Activated CD4-positive, alpha-beta T cell treated with anti-CD3 and anti-CD28 coated beads, Interleukin-2, amount 10 ng/mL, durations not matched to agents 7 days and 5 days (primary cell): ENCODE data around the gene PPP4R2. TPM values are rescaled to one million over a fixed set of nuclear protein-coding genes. Genes with fewer than 3 reads are reported as not detected.
A peak's percentile ranks its signal among the peaks of the same experiment; 100 is the strongest.
"Not testable (repeated sequence)": the region's sequence is repeated elsewhere in the genome, so short reads cannot be mapped to it uniquely, and the experiment has no call there.

Experiments
- CTCF ChIA-PET: fragments of 350-600 bp; sonication (Branson Sonifier 250); formaldehyde crosslinking; loops from one replicate; lab custom pipeline; 2021; ENCODE audit warnings: antibody characterized with exemption; lab: Charles Lee
- POLR2A ChIA-PET: fragments of 350-600 bp; sonication (Branson Sonifier 250); formaldehyde crosslinking; loops from one replicate; lab custom pipeline; 2021; ENCODE audit warnings: antibody characterized with exemption; lab: Charles Lee
- DNase-seq: peaks from one replicate; pipeline ENCODE4 v3.0.0-alpha.2; 2020
- H3K27ac Mint-ChIP-seq: one replicate; pipeline ENCODE4 v1.8.0; 2021; ENCODE audit warnings: mild to moderate bottlenecking, moderate library complexity, mixed read lengths
- H3K27me3 Mint-ChIP-seq: one replicate; pipeline ENCODE4 v1.8.0; 2021; ENCODE audit warnings: mixed read lengths
- H3K36me3 Mint-ChIP-seq: one replicate; pipeline ENCODE4 v1.8.0; 2021; ENCODE audit warnings: low read depth, mixed read lengths
- H3K4me1 Mint-ChIP-seq: one replicate; pipeline ENCODE4 v1.8.0; 2021; ENCODE audit warnings: mixed read lengths
- H3K4me3 Mint-ChIP-seq: one replicate; pipeline ENCODE4 v1.8.0; 2021; ENCODE audit warnings: mild to moderate bottlenecking, moderate library complexity, mixed read lengths
- H3K9me3 Mint-ChIP-seq: one replicate; pipeline ENCODE4 v1.8.0; 2021; ENCODE audit warnings: mixed read lengths
- total RNA-seq, 2 experiments: library from RNA; stranded (reverse); gene quantifications; one replicate each; pipeline ENCODE4 v1.2.3, GENCODE V29; 2021

PPP4R2 gene
- total RNA-seq, 2 experiments from 2014 or later, result 76.9 to 86.6 TPM

DNA sequence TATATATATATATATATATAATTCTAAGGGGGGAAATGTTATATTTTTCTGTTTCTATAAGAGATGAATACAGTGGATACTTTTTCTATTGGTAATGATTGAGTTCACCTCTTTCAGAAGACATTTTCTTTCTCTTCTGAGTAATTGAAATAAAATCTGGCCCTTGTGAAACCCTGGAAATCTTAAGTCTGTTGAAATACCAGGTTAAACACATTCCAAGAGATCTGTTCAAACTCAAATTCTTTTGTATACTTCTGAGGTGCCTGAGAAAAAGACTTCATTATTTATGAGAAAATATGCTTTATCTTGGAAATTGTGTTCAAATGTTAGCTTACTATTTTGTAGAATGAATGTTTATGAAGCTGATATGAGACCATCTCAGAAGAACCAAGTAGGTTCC is 69.6 kb downstream of the PPP4R2 start:
- H3K9me3 Mint-ChIP-seq, DNase-seq, POLR2A ChIA-PET, H3K27me3 Mint-ChIP-seq, H3K4me3 Mint-ChIP-seq, CTCF ChIA-PET, H3K27ac Mint-ChIP-seq, H3K4me1 Mint-ChIP-seq: not testable (repeated sequence)
- H3K36me3 Mint-ChIP-seq, result peaks cover 22% of the 10 kb centered on the region

DNA sequence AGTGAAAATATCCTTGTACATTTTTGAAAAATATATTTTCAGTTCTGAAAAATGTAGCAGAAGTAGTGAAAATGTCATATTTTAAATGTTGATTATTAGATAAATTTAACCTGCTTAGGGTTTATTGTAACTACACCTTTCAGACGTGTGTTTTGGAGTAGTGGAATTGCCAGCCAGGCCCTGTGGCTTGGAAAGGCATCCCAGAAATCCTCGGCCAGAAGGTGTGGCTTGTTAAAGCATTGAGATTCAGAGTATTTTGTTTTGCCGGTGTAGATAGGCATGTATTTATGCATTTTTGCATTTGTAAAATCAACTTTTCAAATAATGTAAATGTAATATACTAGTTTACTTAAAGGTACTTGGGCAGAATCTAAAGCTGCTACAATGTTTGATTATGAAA is 71.8 kb downstream of the PPP4R2 start:
- no peaks in the 10 kb centered on the region for H3K27me3 Mint-ChIP-seq
- POLR2A ChIA-PET, result no interaction called here
- peaks cover 18% of the 10 kb centered on the region for H3K36me3 Mint-ChIP-seq
- no peak overlapping the region for H3K27ac Mint-ChIP-seq
- CTCF ChIA-PET, result no interaction called here
- no peak overlapping the region for H3K4me3 Mint-ChIP-seq
- H3K4me1 Mint-ChIP-seq, result peaks cover 20% of the 10 kb centered on the region
- H3K9me3 Mint-ChIP-seq, result no peaks in the 10 kb centered on the region
- DNase-seq, result no peak

DNA sequence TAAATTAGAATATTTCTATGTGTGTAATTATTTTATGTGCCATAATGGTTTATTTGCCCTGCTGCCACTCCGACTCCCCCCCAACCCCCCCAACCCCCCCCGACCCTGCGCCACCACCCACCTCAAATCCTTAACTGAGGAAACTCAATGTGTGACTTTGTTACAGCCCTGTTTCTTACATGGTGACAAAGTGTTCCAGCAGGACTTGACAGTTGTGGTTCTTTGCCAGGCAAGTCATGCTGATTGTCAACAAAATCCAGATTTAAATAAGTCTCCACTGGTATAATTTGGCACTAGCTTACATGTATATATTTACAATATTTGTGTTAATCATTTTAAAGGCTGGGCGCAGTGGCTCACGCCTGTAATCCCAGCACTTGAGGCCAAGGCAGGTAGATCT is 72.6 kb downstream of the PPP4R2 start:
- peaks cover 16% of the 10 kb centered on the region for H3K36me3 Mint-ChIP-seq
- DNase-seq, result no peak
- CTCF ChIA-PET, result interaction anchor here (2.0 kb wide), 1 partner anchor 13 kb away, joined by 6 read pairs; no protein-coding TSS in a partner anchor
- peaks cover 23% of the 10 kb centered on the region for H3K4me1 Mint-ChIP-seq
- no peaks in the 10 kb centered on the region for H3K9me3 Mint-ChIP-seq
- H3K4me3 Mint-ChIP-seq, result no peak overlapping the region
- H3K27me3 Mint-ChIP-seq, result no peaks in the 10 kb centered on the region
- no peak overlapping the region for H3K27ac Mint-ChIP-seq
- POLR2A ChIA-PET, result no interaction called here

DNA sequence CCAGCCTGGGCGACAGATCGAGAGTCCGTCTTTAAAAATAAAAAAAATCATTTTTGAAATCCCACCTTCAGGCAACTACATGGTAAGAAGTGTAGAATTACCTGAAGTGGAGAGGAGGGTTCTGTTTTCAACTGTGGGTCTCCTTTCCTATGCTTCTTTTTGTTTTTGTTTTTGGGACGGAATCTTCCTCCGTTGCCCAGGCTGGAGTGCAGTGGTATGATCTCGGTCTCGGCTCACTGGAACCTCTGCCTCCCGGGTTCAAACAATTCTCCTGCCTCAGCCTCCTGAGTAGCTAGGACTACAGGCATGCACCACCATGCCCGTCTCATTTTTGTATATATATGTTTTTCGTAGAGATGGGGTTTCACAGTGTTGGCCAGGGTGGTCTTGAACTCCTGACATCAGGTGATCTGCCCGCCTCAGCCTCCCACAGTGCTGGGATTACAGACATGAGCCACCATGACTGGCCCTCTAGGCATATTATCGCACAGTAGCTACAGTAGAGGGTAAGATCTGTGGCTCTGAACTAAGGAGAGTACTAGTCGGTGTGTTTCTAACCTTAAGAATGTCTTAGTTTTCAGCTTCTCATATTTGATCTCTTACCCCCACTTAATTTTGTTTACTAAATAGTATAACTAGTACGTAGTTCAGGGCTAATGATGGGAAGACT is 73.3 kb downstream of the PPP4R2 start:
- peaks cover 10% of the 10 kb centered on the region for H3K36me3 Mint-ChIP-seq
- no peak overlapping the region for H3K4me3 Mint-ChIP-seq
- H3K9me3 Mint-ChIP-seq, result no peaks in the 10 kb centered on the region
- peaks cover 24% of the 10 kb centered on the region for H3K4me1 Mint-ChIP-seq
- H3K27ac Mint-ChIP-seq, result peak overlapping the region; percentile 41
- DNase-seq, result no peak
- H3K27me3 Mint-ChIP-seq, result no peaks in the 10 kb centered on the region
- ChIA-PET CTCF (interaction anchor here (2.0 kb wide), 1 partner anchor 14 kb away, joined by 6 read pairs; no protein-coding TSS in a partner anchor), POLR2A (no interaction called here)

DNA sequence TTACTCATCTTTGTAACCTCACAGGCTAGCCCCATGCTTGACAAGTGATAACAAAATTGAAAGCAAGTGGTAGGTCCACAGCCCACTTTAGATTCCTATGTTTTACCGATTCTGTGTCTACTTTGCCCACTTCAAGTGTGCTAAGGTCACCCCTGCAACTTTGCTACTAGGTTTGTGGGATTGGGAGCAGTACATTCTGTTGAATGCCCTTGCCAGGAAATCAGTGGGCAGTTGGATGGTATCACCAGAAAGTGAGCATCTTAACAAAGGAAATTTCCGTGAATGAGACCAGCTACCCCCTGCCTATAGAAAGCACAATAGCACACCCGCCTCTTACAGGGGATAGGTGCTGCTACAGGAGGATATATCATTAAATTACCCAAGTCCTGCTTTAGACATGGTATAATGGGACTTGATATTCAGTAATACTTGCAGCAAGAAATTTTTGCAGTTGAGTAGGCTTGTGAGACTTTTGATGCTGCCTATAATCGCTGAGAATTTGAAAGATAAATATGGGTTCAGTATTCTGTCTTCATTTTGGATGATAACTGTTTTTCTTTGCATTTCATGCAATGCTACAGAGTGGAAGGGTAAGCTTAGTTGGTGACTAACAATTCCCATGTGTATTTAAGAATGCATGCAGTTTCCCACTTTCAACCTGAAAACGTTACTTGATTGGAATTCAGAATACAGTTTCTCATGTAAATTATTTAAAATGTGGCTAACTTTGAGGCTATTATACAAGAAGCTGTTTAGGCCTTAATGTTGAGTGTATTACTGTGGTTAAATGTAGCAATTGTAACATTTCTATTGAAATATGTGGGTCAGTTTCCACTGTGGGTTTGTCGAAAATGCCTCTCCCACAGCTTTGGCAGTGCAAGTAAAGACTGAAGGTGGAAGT is 74.3 kb downstream of the PPP4R2 start:
- H3K9me3 Mint-ChIP-seq, result no peaks in the 10 kb centered on the region
- CTCF ChIA-PET, result interaction anchor here (2.0 kb wide), 1 partner anchor 15 kb away, joined by 6 read pairs; no protein-coding TSS in a partner anchor
- H3K27ac Mint-ChIP-seq, result no peak overlapping the region
- H3K36me3 Mint-ChIP-seq, result peaks cover 4% of the 10 kb centered on the region
- no peak overlapping the region for H3K4me3 Mint-ChIP-seq
- no peak for DNase-seq
- no peaks in the 10 kb centered on the region for H3K27me3 Mint-ChIP-seq
- POLR2A ChIA-PET, result no interaction called here
- peaks cover 24% of the 10 kb centered on the region for H3K4me1 Mint-ChIP-seq

DNA sequence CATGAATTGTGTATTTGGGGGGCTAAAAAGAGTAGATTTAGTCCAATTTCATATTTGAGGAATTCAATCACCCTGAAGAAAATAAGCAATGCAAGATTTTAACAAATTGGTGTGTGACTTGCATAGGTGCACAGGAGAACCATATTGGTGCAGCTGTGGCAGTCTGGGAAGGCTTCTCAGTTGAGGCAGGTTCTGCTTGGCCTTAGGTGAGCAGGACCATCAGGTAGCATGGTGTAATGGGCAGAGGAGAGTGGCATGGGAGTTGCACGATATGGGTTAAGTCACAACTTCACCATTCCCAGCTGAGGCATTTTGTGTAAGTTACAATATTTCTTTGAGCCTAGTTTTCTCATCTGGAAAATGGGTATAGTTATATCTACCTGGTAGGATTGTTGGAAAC is 75.3 kb downstream of the PPP4R2 start:
- no peak overlapping the region for H3K27ac Mint-ChIP-seq
- CTCF ChIA-PET, result no interaction called here
- POLR2A ChIA-PET, result no interaction called here

DNA sequence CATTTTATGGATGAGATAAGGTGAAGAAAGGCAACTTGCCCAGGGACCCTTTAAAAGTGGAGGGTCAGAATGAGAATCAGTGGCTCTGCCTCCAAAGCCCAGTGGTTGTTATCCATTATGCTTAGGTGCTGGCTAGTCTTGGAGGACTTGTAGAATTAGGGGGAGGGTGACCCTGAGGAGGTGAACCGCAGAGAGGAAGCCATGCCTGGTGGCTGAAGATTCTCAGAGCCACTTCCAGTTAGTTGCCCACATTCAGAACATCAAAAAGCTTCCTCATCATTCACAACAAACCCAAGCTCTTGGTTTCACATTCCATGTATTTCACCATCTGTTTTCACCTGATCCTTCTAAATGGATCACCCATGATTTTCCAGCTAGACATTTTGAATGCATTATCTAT is 76.0 kb downstream of the PPP4R2 start:
- Mint-ChIP-seq H3K27me3 (no peaks in the 10 kb centered on the region), H3K36me3 (no peaks in the 10 kb centered on the region), H3K27ac (no peak overlapping the region), H3K4me3 (no peak overlapping the region), H3K4me1 (peaks cover 24% of the 10 kb centered on the region), H3K9me3 (no peaks in the 10 kb centered on the region)
- POLR2A ChIA-PET, result no interaction called here
- CTCF ChIA-PET, result no interaction called here
- DNase-seq, result no peak

More for the DNA sequence above, 75.3 kb downstream of the PPP4R2 start:
- Mint-ChIP-seq H3K27me3 (no peaks in the 10 kb centered on the region), H3K4me1 (peaks cover 24% of the 10 kb centered on the region), H3K36me3 (no peaks in the 10 kb centered on the region), H3K9me3 (no peaks in the 10 kb centered on the region), H3K4me3 (no peak overlapping the region)
- DNase-seq, result no peak

DNA sequence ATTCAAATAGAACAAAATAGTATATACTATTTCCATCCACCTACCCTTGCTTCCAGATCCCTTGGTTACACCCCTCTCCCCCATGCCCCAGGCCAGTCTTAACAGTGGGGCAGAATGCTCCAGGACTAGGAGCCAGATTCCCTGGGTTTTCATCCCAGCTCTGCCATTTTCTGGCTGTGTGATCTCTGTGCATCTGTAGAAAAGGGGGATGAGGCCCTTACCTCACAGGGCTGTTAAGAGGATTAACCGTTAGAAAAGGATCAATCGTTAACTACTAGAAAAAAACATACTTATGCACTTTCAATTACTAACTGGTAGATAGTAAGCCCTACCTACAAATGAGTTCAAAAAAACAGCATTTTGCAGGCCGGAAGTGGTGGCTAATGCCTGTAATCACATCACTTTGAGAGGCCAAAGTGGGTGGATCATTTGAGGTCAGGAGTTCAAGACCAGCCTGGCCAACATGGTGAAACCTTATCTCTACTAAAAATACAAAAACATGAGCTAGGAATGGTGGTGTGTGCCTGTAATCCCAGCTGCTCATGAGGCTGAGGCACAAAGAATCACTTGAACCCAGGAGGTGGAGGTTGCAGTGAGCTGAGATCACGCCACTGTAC is 76.6 kb downstream of the PPP4R2 start:
- ChIA-PET CTCF (interaction anchor here (0.6 kb wide), 1 partner anchor 177 kb away, joined by 3 read pairs; no protein-coding TSS in a partner anchor), POLR2A (no interaction called here)
- Mint-ChIP-seq H3K4me3 (no peak overlapping the region), H3K27ac (no peak overlapping the region), H3K36me3 (no peaks in the 10 kb centered on the region), H3K27me3 (no peaks in the 10 kb centered on the region), H3K9me3 (no peaks in the 10 kb centered on the region), H3K4me1 (peaks cover 24% of the 10 kb centered on the region)
- DNase-seq, result no peak

DNA sequence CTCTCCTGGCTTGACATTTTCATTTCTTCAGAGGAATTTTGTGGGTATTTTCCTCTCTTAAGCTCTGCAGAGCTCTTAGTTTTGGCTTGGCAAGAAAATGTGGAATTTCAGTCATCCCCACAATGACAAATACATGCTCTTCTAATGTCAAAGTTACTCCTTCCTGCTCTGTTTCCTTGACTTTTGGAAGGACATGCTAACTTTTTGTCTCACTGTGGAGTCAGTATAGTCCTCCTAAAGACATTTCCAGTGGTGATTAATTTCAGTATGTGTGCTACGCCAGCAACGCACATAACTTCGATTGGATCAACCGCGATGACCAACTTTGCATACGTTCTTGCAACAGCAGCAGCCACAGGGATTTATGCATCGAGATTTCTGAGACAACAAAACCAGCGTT is 78.2 kb downstream of the PPP4R2 start:
- H3K9me3 Mint-ChIP-seq, result no peaks in the 10 kb centered on the region
- H3K27me3 Mint-ChIP-seq, result no peaks in the 10 kb centered on the region
- H3K4me3 Mint-ChIP-seq, result no peak overlapping the region
- no peak for DNase-seq
- POLR2A ChIA-PET, result no interaction called here
- CTCF ChIA-PET, result no interaction called here
- H3K36me3 Mint-ChIP-seq, result no peaks in the 10 kb centered on the region
- H3K27ac Mint-ChIP-seq, result no peak overlapping the region
- peaks cover 24% of the 10 kb centered on the region for H3K4me1 Mint-ChIP-seq

DNA sequence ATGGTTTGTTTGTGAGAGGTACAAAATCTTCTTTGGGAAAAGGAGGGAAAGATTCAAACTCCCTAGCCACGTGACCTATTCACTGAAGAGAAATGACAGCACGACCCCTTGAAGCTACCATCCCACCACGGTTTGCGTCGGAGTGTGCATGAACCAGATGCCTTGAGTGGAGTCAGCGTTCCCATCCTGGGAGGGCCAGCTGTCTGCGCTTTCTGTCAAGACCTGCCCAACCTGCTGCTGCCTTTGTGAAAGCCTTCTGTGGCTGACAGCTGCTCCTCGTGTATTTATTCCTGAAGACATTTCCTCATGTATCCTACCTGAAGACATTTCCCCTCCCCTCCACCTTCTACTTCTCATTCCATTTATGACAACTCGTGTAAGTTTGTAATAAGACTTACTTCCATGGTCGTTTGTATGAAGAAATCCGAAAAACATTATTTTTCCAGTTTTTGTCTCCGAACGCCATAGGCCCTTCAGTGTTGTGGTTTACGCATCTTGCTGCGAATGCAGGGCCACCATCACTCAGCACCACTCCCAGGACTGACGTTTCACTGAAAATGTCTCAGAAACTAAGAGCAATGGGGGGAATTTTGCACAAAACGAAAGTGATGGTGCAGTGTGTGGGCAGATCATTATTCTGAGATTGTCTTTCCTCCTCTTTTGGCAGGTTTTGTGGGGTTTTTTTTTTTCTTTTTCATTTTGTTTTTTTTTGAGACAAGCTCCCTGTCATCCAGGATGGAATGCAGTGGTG is 83.8 kb downstream of the PPP4R2 start:
- CTCF ChIA-PET, result no interaction called here
- H3K4me1 Mint-ChIP-seq, result peaks cover 3% of the 10 kb centered on the region
- no peaks in the 10 kb centered on the region for H3K27me3 Mint-ChIP-seq
- H3K36me3 Mint-ChIP-seq, result no peaks in the 10 kb centered on the region
- POLR2A ChIA-PET, result no interaction called here
- no peak overlapping the region for H3K4me3 Mint-ChIP-seq
- no peak for DNase-seq
- no peaks in the 10 kb centered on the region for H3K9me3 Mint-ChIP-seq
- H3K27ac Mint-ChIP-seq, result no peak overlapping the region

DNA sequence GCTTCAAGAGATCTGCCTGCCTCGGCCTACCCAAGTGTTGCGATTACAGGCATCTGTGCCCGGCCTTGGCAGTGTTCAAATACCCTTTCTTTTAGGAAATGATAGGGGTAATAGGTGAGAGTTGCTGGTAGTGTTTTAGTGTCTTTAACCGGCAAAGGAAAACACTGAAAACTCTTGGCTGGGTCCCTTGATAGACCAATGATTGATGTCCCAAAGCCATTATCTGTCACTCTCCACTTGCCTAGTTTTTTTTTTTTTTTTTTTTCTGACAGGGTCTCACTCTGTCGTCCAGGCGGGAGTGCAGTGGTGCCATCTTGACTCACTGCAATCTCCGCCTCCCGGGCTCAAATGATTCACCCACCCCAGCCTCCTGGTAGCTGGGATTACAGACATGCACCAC is 84.5 kb downstream of the PPP4R2 start:
- H3K27me3 Mint-ChIP-seq, result no peaks in the 10 kb centered on the region
- ChIA-PET CTCF (no interaction called here), POLR2A (no interaction called here)
- no peak for DNase-seq
- no peaks in the 10 kb centered on the region for H3K36me3 Mint-ChIP-seq
- no peak overlapping the region for H3K27ac Mint-ChIP-seq
- H3K4me3 Mint-ChIP-seq, result no peak overlapping the region
- H3K9me3 Mint-ChIP-seq, result no peaks in the 10 kb centered on the region
- peaks cover 6% of the 10 kb centered on the region for H3K4me1 Mint-ChIP-seq

DNA sequence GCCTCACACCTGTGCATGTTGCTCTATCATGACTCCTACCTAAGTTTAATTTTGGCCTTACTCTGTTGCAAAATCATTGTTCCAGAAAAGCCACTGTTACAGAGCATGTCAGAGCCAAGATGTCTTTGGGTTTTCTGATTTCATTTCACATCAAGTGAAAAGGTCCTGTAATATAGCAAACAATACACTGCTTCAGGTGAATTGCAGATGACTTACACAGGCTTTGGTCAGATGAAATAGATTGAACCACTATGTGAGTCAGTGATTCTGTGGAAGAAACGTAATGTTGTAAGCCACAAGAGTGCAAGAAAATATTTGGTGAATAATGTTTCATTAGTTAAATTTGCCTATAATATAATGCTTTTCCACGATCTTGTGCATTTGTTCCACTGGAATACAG is 87.6 kb downstream of the PPP4R2 start:
- Mint-ChIP-seq H3K36me3 (no peaks in the 10 kb centered on the region), H3K4me3 (no peak overlapping the region), H3K27me3 (no peaks in the 10 kb centered on the region), H3K27ac (no peak overlapping the region), H3K4me1 (peaks cover 11% of the 10 kb centered on the region), H3K9me3 (no peaks in the 10 kb centered on the region)
- CTCF ChIA-PET, result no interaction called here
- DNase-seq, result no peak
- POLR2A ChIA-PET, result no interaction called here
